T-cell (primary cell): ENCODE measurements around the gene PBX1. TPM values are rescaled to one million over a fixed set of nuclear protein-coding genes. Genes with fewer than 3 reads are reported as not detected.

Experiments used
- ATAC-seq, 4 experiments: fragments of 200-7000 bp in 3 of 4; fragments of 150-1000 bp in 1 of 4; cut with Tn5 transposase; replicated peaks in 1 of 4; 1 replicate in 3 of 4; 2 replicates in 1 of 4; pipeline ENCODE4 v1.10.0; 2021; ENCODE audit warnings: moderate library complexity in 3 of 4, mild to moderate bottlenecking in 2 of 4, moderate number of reproducible peaks in 1 of 4
- CTCF ChIA-PET, 2 donors: fragments of 300-600 bp; sonication (Branson Sonifier 250); formaldehyde crosslinking; loops; one replicate each; lab custom pipeline; 2022; ENCODE audit warnings: antibody characterized with exemption in 2 of 2; lab: Charles Lee
- POLR2A ChIA-PET, 2 donors: fragments of 300-600 bp; sonication (Branson Sonifier 250); formaldehyde crosslinking; loops; one replicate each; lab custom pipeline; 2022; ENCODE audit warnings: antibody characterized with exemption in 2 of 2; lab: Charles Lee
- DNase-seq, 35 experiments: peaks; one replicate each; pipeline versions ENCODE4 v3.0.0 to v3.0.0-alpha.2; 2013 to 2023
- H3K27ac ChIP-seq: one replicate; pipeline ENCODE4 v1.5.1; 2013; ENCODE audit warnings: low read length
- H3K27me3 ChIP-seq, 2 experiments: replicated peaks in 1 of 2; 1 replicate in 1 of 2; 2 replicates in 1 of 2; pipeline versions ENCODE4 v1.6.1 to v1.7.0; 2013; ENCODE audit warnings: low read length in 1 of 2, mixed read lengths in 1 of 2; ENCODE audit not compliant: control insufficient read depth in 2 of 2, insufficient read depth in 2 of 2; ENCODE audit errors: extremely low read depth in 1 of 2
- H3K36me3 ChIP-seq, 2 donors: 1 replicate in 1 of 2; 2 replicates in 1 of 2; pipeline versions ENCODE4 v1.6.1 to v1.7.0; 2013; ENCODE audit warnings: low read length in 1 of 2; ENCODE audit not compliant: control insufficient read depth in 2 of 2, insufficient read depth in 1 of 2; ENCODE audit errors: extremely low read depth in 1 of 2
- H3K4me1 ChIP-seq, 2 experiments: 1 replicate in 1 of 2; 2 replicates in 1 of 2; pipeline versions ENCODE4 v1.6.1 to v1.7.0; 2013; ENCODE audit warnings: low read length in 2 of 2, mixed read lengths in 1 of 2; ENCODE audit not compliant: insufficient read depth in 2 of 2, control insufficient read depth in 1 of 2; ENCODE audit errors: extremely low read depth in 1 of 2
- H3K4me3 ChIP-seq, 2 donors: 1 replicate in 1 of 2; 2 replicates in 1 of 2; pipeline versions ENCODE4 v1.5.1 to v1.7.0; 2013; ENCODE audit warnings: mild to moderate bottlenecking in 2 of 2, low read length in 1 of 2, moderate library complexity in 1 of 2; ENCODE audit not compliant: control insufficient read depth in 1 of 2; ENCODE audit errors: extremely low read depth in 1 of 2
- H3K9me3 ChIP-seq: 2 replicates; pipeline ENCODE4 v1.7.0; 2013
- H3K27ac Mint-ChIP-seq, 2 donors: one replicate each; pipeline ENCODE4 v1.8.0; 2020 to 2021; ENCODE audit warnings: mild to moderate bottlenecking in 2 of 2, mixed read lengths in 2 of 2
- H3K27me3 Mint-ChIP-seq, 2 donors: one replicate each; pipeline ENCODE4 v1.8.0; 2021 to 2022; ENCODE audit warnings: mixed read lengths in 2 of 2
- H3K36me3 Mint-ChIP-seq: one replicate; pipeline ENCODE4 v1.8.0; 2021; ENCODE audit warnings: mixed read lengths
- H3K4me1 Mint-ChIP-seq, 3 donors: one replicate each; pipeline ENCODE4 v1.8.0; 2020 to 2022; ENCODE audit warnings: mixed read lengths in 3 of 3, mild to moderate bottlenecking in 1 of 3
- H3K4me3 Mint-ChIP-seq, 3 donors: one replicate each; pipeline ENCODE4 v1.8.0; 2020 to 2022; ENCODE audit warnings: mild to moderate bottlenecking in 3 of 3, mixed read lengths in 3 of 3, moderate library complexity in 3 of 3
- H3K9me3 Mint-ChIP-seq, 3 donors: one replicate each; pipeline ENCODE4 v1.8.0; 2020 to 2022; ENCODE audit warnings: mixed read lengths in 3 of 3
- WGBS: methylation state at CpG from one replicate; pipeline ENCODE4 v1.1.5; 2013; ENCODE audit warnings: missing lambda C conversion rate; ENCODE audit not compliant: insufficient coverage; 5-methylcytosine and 5-hydroxymethylcytosine counted together
- total RNA-seq, 35 experiments: library from RNA in 6 of 35; stranded (reverse) in 6 of 35; fragments of 120-200 nt in 1 of 35; gene quantifications; one replicate each; pipeline versions ENCODE4 v1.2.1 to v1.2.4 and lab custom pipeline; 2013 to 2026

The PBX1 gene
- total RNA-seq (1 to 10 TPM in 4 of 5 donors, under 1 TPM in 1; 0.92 to 2.9 (median 1.8) TPM), total RNA-seq (lab: John Stamatoyannopoulos, UW) (0.08 to 4.2 (median 1.4) reads per million in 29 experiments)
- 0.83 TPM for total RNA-seq (2013)

GRCh38 chr1:164558461-164559341, at the start of gene PBX1:
PBX1 (plus strand) TSS chr1:164559184.
- Mint-ChIP-seq H3K27ac (peak within 1 kb of the TSS in 1 of 2 donors; percentile 20), H3K27me3 (peaks cover 3 to 36% of the 10 kb centered on the region in 2 donors), H3K4me1 (peaks cover 14 to 17% (median 15%) of the 10 kb centered on the region in 3 donors), H3K9me3 (peaks cover 0 to 7% (median 2%) of the 10 kb centered on the region in 3 donors), H3K36me3 (no peaks in the 10 kb centered on the region), H3K4me3 (peak within 1 kb of the TSS; percentile 67 to 84 (median 71))
- H3K4me3 ChIP-seq: peak within 1 kb of the TSS; percentile 27 to 42
- ATAC-seq (peak; percentile 98 to 100 (median 100)), DNase-seq (peak; percentile 32 to 79 (median 60))
- H3K27me3 ChIP-seq: peaks cover 2 to 11% of the 10 kb centered on the region in 2 experiments
- no peak within 1 kb of the TSS for H3K27ac ChIP-seq
- ChIA-PET CTCF (interaction anchor here in 1 of 2 donors (0.6 kb wide), 1 partner anchor 21 kb away, joined by 3 read pairs; no protein-coding TSS in a partner anchor), POLR2A (interaction anchor here (0.6 to 1.0 kb wide), 3 partner anchors 15 to 1176 kb away, joined by 3 to 4 read pairs (median 3); no protein-coding TSS in a partner anchor)
- H3K4me1 ChIP-seq: peaks cover 2 to 3% of the 10 kb centered on the region in 2 experiments
- no peaks in the 10 kb centered on the region for H3K36me3 ChIP-seq
- H3K9me3 ChIP-seq: no peaks in the 10 kb centered on the region
- WGBS: 1% methylated on average over 7 of the region's 28 CpGs

- Histone ChIP-seq H3K9me3 (no peaks in the 10 kb centered on the region), H3K4me1 (no peaks in the 10 kb centered on the region), H3K27me3 (no peaks in the 10 kb centered on the region), H3K36me3 (no peaks in the 10 kb centered on the region), H3K4me3 (no peak overlapping the region), H3K27ac (no peak overlapping the region)
- no peak overlapping the region for H3K4me3 Mint-ChIP-seq
- peaks cover 0 to 5% (median 2%) of the 10 kb centered on the region in 3 donors for H3K9me3 Mint-ChIP-seq
- POLR2A ChIA-PET: no interaction called here
- H3K36me3 Mint-ChIP-seq: no peaks in the 10 kb centered on the region
- ATAC-seq (no peak), DNase-seq (no peak)
- WGBS: 50% methylated on average over 1 of the region's 1 CpG
- CTCF ChIA-PET: interaction anchor here in 1 of 2 donors (0.6 kb wide), 2 partner anchors 761 to 936 kb away, joined by 3 read pairs; no protein-coding TSS in a partner anchor
- no peak overlapping the region for H3K27ac Mint-ChIP-seq
- H3K4me1 Mint-ChIP-seq: no peaks in the 10 kb centered on the region
- H3K27me3 Mint-ChIP-seq: no peaks in the 10 kb centered on the region
These were observed 48.5 kb upstream of the PBX1 start for GRCh38 chr1:164510435-164510834.

GRCh38 chr1:164511001-164511705, 47.8 kb upstream of the PBX1 start:
- H3K27me3 ChIP-seq: no peaks in the 10 kb centered on the region
- Mint-ChIP-seq H3K36me3 (no peaks in the 10 kb centered on the region), H3K9me3 (peaks cover 0 to 2% (median under 1%) of the 10 kb centered on the region in 3 donors), H3K4me3 (no peak overlapping the region), H3K27me3 (no peaks in the 10 kb centered on the region), H3K4me1 (no peaks in the 10 kb centered on the region), H3K27ac (no peak overlapping the region)
- no peak for ATAC-seq
- DNase-seq: no peak
- CTCF ChIA-PET: interaction anchor here in 1 of 2 donors (0.6 kb wide), 2 partner anchors 761 to 937 kb away, joined by 3 read pairs; no protein-coding TSS in a partner anchor
- no peaks in the 10 kb centered on the region for H3K4me1 ChIP-seq
- H3K9me3 ChIP-seq: no peaks in the 10 kb centered on the region
- 60% methylated on average over 1 of the region's 5 CpGs for WGBS
- POLR2A ChIA-PET: no interaction called here
- H3K36me3 ChIP-seq: no peaks in the 10 kb centered on the region
- H3K4me3 ChIP-seq: no peak overlapping the region
- H3K27ac ChIP-seq: no peak overlapping the region

GRCh38 chr1:164515231-164515630, 43.8 kb upstream of the PBX1 start:
- CTCF ChIA-PET: no interaction called here
- Mint-ChIP-seq H3K36me3 (no peaks in the 10 kb centered on the region), H3K4me1 (no peaks in the 10 kb centered on the region), H3K27ac (no peak overlapping the region), H3K27me3 (no peaks in the 10 kb centered on the region), H3K4me3 (no peak overlapping the region), H3K9me3 (peaks cover 0 to 7% (median 0%) of the 10 kb centered on the region in 3 donors)
- Histone ChIP-seq H3K27ac (no peak overlapping the region), H3K4me1 (no peaks in the 10 kb centered on the region), H3K9me3 (no peaks in the 10 kb centered on the region), H3K27me3 (no peaks in the 10 kb centered on the region), H3K36me3 (no peaks in the 10 kb centered on the region), H3K4me3 (no peak overlapping the region)
- POLR2A ChIA-PET: no interaction called here
- DNase-seq (no peak), ATAC-seq (no peak)
- no CpG with 5 or more reads among the region's 2 CpGs for WGBS

GRCh38 chr1:164515711-164516331, 43.2 kb upstream of the PBX1 start:
- Histone ChIP-seq H3K27me3 (no peaks in the 10 kb centered on the region), H3K4me1 (no peaks in the 10 kb centered on the region), H3K9me3 (no peaks in the 10 kb centered on the region), H3K27ac (no peak overlapping the region), H3K4me3 (no peak overlapping the region), H3K36me3 (no peaks in the 10 kb centered on the region)
- POLR2A ChIA-PET: no interaction called here
- WGBS: 80% methylated on average over 8 of the region's 8 CpGs
- Mint-ChIP-seq H3K36me3 (no peaks in the 10 kb centered on the region), H3K9me3 (peaks cover 0 to 7% (median 3%) of the 10 kb centered on the region in 3 donors), H3K27ac (no peak overlapping the region), H3K4me1 (no peaks in the 10 kb centered on the region), H3K4me3 (no peak overlapping the region), H3K27me3 (no peaks in the 10 kb centered on the region)
- ATAC-seq (no peak), DNase-seq (no peak)
- CTCF ChIA-PET: no interaction called here

- H3K27ac ChIP-seq: no peak overlapping the region
- DNase-seq (no peak), ATAC-seq (no peak)
- no peaks in the 10 kb centered on the region for H3K9me3 ChIP-seq
- CTCF ChIA-PET: interaction anchor here in 1 of 2 donors (0.6 kb wide), 1 partner anchor 67 kb away, joined by 4 read pairs; no protein-coding TSS in a partner anchor
- H3K27me3 ChIP-seq: no peaks in the 10 kb centered on the region
- H3K27ac Mint-ChIP-seq: no peak overlapping the region
- peaks cover 0 to 7% (median 3%) of the 10 kb centered on the region in 3 donors for H3K9me3 Mint-ChIP-seq
- POLR2A ChIA-PET: no interaction called here
- H3K4me1 ChIP-seq: no peaks in the 10 kb centered on the region
- no peaks in the 10 kb centered on the region for H3K36me3 ChIP-seq
- 100% methylated on average over 1 of the region's 7 CpGs for WGBS
- H3K36me3 Mint-ChIP-seq: no peaks in the 10 kb centered on the region
- no peak overlapping the region for H3K4me3 ChIP-seq
- H3K4me3 Mint-ChIP-seq: no peak overlapping the region
- H3K27me3 Mint-ChIP-seq: no peaks in the 10 kb centered on the region
- H3K4me1 Mint-ChIP-seq: no peaks in the 10 kb centered on the region
These were observed 42.4 kb upstream of the PBX1 start for GRCh38 chr1:164516591-164516990.
